Skeletal muscle cell (primary cell): ENCODE measurements around the gene OR5H15.
"Not testable (repeated sequence)": the region's sequence is repeated elsewhere in the genome, so short reads cannot be mapped to it uniquely, and the experiment has no call there.

ENCODE experiments used
- DNase-seq: peaks from one replicate; pipeline ENCODE4 v3.0.0-alpha.2; 2010; ENCODE audit warnings: low read depth
- H3K4me3 ChIP-seq: 2 replicates; pipeline ENCODE4 v1.5.1; 2011; ENCODE audit warnings: low read depth, mild to moderate bottlenecking, control low read depth, low read length, moderate library complexity

The OR5H15 gene

DNA sequence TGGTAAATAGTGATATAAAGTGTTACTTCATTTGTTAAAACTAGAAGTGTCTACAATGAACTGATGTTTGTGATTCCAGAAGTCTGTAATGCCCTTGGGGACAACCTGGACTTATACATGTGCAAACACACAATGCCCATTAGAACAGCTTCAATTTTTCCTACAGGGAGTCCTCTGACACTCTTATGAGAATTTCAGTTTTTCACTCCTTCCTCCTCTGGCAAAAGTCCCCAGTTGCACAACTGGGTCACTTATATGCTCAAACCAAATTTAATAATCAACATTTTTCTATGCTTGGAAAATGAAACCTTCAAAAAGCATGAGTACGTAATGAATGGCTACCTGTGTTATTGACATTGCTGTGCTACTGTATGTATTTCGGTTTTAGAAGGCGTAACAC is at the start of gene OR5H15:
TSS of gene OR5H15 (plus strand) at position 301 of the 400 bp plus-strand sequence. CDS start 2,004 bp downstream, outside the sequence.
- no peak for DNase-seq

GRCh38 chr3:98130421-98130820 is 36.1 kb upstream of the OR5H15 start, which contains the start of gene OR5H1:
Gene OR5H1 (plus strand): TSS chr3:98130721. CDS start chr3:98132698, 1,977 bp downstream.
- H3K4me3 ChIP-seq, result no peak within 1 kb of the TSS
- no peak for DNase-seq

More for the DNA sequence above, at the start of gene OR5H15:
- H3K4me3 ChIP-seq, result no peak within 1 kb of the TSS

GRCh38 chr3:98136631-98137030 is 29.9 kb upstream of the OR5H15 start:
- no peak for DNase-seq
- H3K4me3 ChIP-seq, result no peak overlapping the region

DNA sequence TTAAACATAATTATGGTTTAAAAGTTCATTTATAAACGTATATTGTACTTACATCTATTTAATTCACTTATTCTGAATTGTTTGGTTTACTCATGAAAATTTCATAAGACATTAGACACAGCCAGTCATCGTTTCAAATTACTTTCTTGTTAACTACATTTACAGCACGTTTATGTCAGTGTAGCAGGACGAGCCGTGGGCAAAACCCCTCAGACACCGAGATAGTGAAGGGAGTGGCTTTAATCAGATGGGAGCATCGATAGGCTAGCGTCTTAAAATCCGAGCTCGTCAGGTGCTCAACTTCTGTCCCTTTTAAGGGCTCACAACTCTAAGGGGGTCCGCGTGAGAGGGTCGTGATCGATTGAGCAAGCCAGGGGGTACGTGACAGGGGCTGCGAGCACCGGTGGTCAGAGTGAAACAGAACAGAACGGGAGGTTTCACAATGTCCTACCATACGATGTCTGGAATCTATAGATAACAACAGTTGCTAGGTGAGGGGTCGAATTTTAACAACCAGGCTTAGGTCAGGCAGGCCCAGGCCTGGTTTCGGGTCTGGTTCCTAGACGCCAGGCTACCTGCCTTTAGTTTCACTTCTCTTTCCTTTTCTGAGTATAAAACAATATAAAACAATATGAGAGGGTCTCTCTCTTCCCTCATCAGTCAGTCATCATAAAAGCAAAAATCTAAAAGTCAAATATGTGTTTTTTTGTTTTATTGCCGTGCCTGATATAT is 28.5 kb upstream of the OR5H15 start:
- DNase-seq, H3K4me3 ChIP-seq: not testable (repeated sequence)

- no peak for DNase-seq
- no peak overlapping the region for H3K4me3 ChIP-seq
Observed at GRCh38 chr3:98140531-98140930, 26.0 kb upstream of the OR5H15 start.

DNA sequence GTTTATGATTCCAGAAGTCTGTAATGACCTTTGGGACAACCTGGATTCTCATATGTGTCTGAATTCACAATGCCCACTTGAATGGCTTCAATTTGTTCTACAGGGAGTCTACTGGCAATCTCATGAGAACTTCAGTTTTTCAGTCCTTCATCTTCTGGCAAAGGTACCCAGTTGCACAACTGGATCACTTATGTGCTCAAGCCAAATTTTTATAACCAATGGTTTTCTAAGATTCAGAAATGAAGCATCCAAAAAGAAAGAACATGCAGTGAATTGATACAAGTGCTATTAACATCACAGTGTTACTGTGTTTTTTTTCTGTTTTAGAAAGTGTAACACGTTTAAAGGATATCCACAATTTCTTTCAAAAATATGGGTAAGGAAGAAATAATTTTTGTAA is 19.3 kb upstream of the OR5H15 start, which contains the start of gene OR5H14:
TSS of gene OR5H14 (plus strand) at position 301 of the 400 bp plus-strand sequence. CDS start 1,907 bp downstream, outside the sequence.
- no peak for DNase-seq
- H3K4me3 ChIP-seq, result no peak within 1 kb of the TSS

DNA sequence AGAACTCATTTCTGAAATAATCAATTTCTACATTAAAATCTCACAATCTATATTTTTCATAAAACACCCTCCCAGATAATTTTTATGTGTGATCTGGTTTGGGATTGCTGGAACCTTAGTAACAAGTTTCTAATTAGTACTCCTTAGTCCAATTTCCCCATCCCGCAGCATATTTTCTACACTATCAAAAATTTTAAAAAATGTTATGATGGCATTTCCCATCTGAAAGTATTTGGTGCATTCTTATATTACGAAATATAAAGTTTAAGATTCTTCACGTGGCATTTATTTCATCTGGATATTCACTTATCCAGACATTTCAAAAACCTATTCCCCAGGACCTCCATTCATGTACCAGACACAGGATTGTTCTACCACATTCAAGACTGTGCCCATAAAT is 17.7 kb upstream of the OR5H15 start:
- H3K4me3 ChIP-seq, result no peak overlapping the region
- no peak for DNase-seq

- DNase-seq, H3K4me3 ChIP-seq: not testable (repeated sequence)
Observed at GRCh38 chr3:98149456-98149855, 17.0 kb upstream of the OR5H15 start.

DNA sequence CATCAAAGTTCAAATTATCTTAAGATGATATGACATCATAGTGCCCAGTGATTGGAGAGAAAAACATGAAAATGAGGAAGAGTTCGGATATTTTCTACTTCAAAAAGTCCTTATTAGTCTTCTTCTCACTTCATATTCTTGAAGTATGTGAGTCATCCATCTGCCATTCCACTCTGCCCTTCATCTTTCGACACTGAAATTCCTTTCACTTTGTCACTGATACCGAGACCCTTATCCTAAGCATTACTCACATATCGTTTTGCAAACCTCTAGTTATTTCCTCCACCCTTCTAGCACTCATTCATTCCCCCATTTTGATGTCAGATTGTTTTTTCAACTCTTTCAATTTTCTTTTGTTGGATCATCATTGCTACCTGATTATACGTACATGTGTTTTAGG is 15.3 kb upstream of the OR5H15 start:
- DNase-seq, result no peak
- no peak overlapping the region for H3K4me3 ChIP-seq

- no peak for DNase-seq
- H3K4me3 ChIP-seq, result no peak overlapping the region
Observed at GRCh38 chr3:98171071-98171470, 4.6 kb downstream of the OR5H15 start.

DNA sequence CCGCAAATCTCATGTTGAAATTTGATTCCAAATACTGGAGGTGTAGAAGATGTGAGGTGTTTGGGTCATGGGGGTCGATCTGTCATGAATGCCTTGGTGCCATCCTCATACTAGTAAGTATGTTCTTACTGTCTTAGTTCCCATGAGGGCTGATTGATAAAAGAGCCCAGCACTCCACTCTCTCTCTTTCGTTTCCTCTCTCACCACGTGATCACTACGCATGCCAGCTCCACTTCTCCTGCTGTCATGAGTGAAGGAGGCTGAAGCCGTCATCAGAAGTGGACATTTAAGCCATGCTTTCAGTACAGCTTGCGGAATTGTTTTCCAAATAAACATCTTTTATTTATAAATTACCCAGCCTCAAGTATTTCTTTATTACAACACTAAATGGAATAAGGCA is 6.1 kb downstream of the OR5H15 start:
- H3K4me3 ChIP-seq, result no peak overlapping the region
- DNase-seq, result no peak

DNA sequence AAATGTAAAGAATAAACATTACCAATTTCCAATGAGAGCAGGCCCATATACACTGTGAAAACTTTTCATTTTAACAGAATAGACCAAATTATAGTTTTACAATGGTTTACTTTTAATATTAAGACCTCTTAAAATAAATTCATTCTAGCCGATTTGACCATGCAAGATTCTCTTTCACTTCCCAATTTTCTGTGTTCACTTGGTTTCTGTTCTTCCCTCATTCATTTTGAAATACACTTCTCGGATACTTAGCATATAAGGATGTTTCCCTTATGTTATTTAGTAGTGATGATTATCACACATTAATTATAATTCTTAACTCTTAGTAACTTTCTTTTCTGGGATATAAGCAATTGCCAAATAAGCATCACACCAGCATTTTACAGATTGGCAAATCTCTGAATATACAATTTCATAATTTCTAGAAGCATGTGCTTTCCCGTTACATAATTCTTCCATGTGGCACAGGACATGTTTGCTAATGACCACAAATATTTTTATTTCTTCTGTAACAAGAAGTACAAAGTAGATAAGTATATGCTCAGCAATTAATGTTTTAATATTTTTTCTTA is 13.9 kb downstream of the OR5H15 start:
- DNase-seq, result no peak
- no peak overlapping the region for H3K4me3 ChIP-seq

- H3K4me3 ChIP-seq, result no peak overlapping the region
- DNase-seq, result no peak
Observed at GRCh38 chr3:98182196-98182595, 15.7 kb downstream of the OR5H15 start.

GRCh38 chr3:98185180-98185579 is 18.7 kb downstream of the OR5H15 start:
- no peak for DNase-seq
- H3K4me3 ChIP-seq, result no peak overlapping the region

- no peak for DNase-seq
- H3K4me3 ChIP-seq, result no peak overlapping the region
Observed at GRCh38 chr3:98188545-98188944, 22.0 kb downstream of the OR5H15 start.

GRCh38 chr3:98190911-98191310 is 24.4 kb downstream of the OR5H15 start:
- DNase-seq, H3K4me3 ChIP-seq: not testable (repeated sequence)

DNA sequence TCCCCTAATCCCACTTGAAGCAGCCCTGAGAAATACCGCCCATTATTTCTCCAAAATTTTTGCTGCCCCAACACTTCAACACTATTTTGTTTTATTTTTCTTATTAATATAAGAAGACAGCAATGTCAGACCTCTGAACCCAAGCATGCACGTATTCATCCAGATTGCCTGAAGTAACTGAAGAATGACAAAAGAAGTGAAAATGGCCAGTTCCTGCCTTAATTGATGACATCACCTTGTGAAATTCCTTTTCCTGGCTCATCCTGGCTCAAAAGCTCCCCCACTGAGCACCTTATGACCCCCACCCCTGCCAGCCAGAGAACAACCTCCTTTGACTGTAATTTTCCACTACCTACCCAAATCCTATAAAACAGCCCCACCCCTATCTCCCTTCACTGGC is 29.8 kb downstream of the OR5H15 start:
- DNase-seq, H3K4me3 ChIP-seq: not testable (repeated sequence)

- H3K4me3 ChIP-seq, result no peak overlapping the region
- DNase-seq, result no peak
Observed at GRCh38 chr3:98199020-98199419, 32.5 kb downstream of the OR5H15 start.

- no peak for DNase-seq
- H3K4me3 ChIP-seq, result no peak overlapping the region
Observed at GRCh38 chr3:98209244-98209643, 42.7 kb downstream of the OR5H15 start.

- H3K4me3 ChIP-seq, result no peak overlapping the region
Observed at GRCh38 chr3:98213276-98213675, 46.8 kb downstream of the OR5H15 start.

DNA sequence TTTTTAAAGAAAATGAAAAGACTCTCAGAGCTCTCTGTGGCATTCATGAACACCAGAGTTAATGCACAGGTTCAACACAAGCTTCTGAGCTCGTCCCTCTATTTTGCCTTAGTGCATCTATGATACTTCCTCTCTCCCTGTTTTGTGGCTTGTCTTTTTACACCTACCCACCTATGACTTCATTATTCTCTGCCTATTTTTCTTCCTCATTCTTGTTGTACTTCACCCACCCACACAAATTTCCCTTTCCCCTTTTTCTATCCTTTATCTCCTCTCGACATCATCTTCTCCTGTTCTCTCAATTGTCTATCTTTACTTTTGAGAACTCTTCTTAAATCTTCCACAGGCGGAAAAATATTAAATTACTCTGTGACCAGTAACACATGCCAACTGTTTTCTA is 48.6 kb downstream of the OR5H15 start:
- H3K4me3 ChIP-seq, result no peak overlapping the region
- DNase-seq, result no peak

More at GRCh38 chr3:98213276-98213675, 46.8 kb downstream of the OR5H15 start:
- no peak for DNase-seq
